Adrenal gland (tissue), 12 donors: ENCODE results near the gene PRELP. TPM values are rescaled to one million over a fixed set of nuclear protein-coding genes. Genes with fewer than 3 reads are reported as not detected.

Source experiments
- DNase-seq, 7 donors: peaks; one replicate each; pipeline ENCODE4 v3.0.0-alpha.2; 2019 to 2020
- H3K27ac ChIP-seq, 5 donors: fragments of 200-600 bp; sonication (generic) in 4 of 5; 1 replicate in 3 of 5; 2 replicates in 2 of 5; pipeline versions ENCODE4 v1.5.1 to v1.8.0; 2016 to 2020; ENCODE audit warnings: mild to moderate bottlenecking in 1 of 5
- H3K27me3 ChIP-seq: fragments of 200-600 bp; 2 replicates; pipeline ENCODE4 v1.8.0; 2021
- H3K36me3 ChIP-seq, 2 donors: fragments of 200-600 bp; replicated peaks in 1 of 2; 1 replicate in 1 of 2; 2 replicates in 1 of 2; pipeline versions ENCODE4 v1.5.1 to v1.8.0; 2018 to 2022
- H3K4me1 ChIP-seq, 2 donors: fragments of 200-600 bp; replicated peaks in 1 of 2; 1 replicate in 1 of 2; 2 replicates in 1 of 2; pipeline versions ENCODE4 v1.5.1 to v1.8.0; 2018 to 2021
- H3K4me3 ChIP-seq, 4 donors: fragments of 200-600 bp; sonication (generic) in 3 of 4; one replicate each; pipeline ENCODE4 v1.5.1; 2016 to 2018
- H3K9me3 ChIP-seq, 3 donors: fragments of 200-600 bp; sonication (generic) in 1 of 3; replicated peaks in 1 of 3; 1 replicate in 2 of 3; 2 replicates in 1 of 3; pipeline versions ENCODE4 v1.5.1 to v1.8.0; 2016 to 2021
- CTCF ChIP-seq, 6 experiments: fragments of 450-650 bp in 4 of 6; fragments of 200-600 bp in 2 of 6; sonication (generic) in 1 of 6; IDR thresholded peaks; 1 replicate in 5 of 6; 2 replicates in 1 of 6; pipeline versions ENCODE4 v1.5.1 to v1.8.0; 2016 to 2021; ENCODE audit warnings: antibody characterized with exemption in 6 of 6, mild to moderate bottlenecking in 2 of 6, moderate library complexity in 1 of 6
- POLR2A ChIP-seq, 2 donors: fragments of 450-650 bp; IDR thresholded peaks; one replicate each; pipeline ENCODE4 v1.6.1; 2017; ENCODE audit warnings: antibody characterized with exemption in 2 of 2, mild to moderate bottlenecking in 2 of 2, moderate library complexity in 1 of 2
- WGBS, 4 donors: extraction: QIAGEN DNeasy Blood & Tissue Kit in 2 of 4; methylation state at CpG; one replicate each; pipeline versions ENCODE4 v1.1.5 to v1.1.7; 2013 to 2017; 5-methylcytosine and 5-hydroxymethylcytosine counted together
- intact Hi-C, 2 donors: fragments of 100-400 bp; cut with DNase I; formaldehyde crosslinking; loops; one replicate each; pipeline versions ENCODE4 v1.14.1 to v1.15.0; 2022 to 2023
- polyA plus RNA-seq, 3 donors: library from polyadenylated mRNA; stranded (reverse); fragments of 200-250 nt in 2 of 3; fragments of 350-450 nt in 1 of 3; fragmentation: Illumina TruSeq in 1 of 3; extraction: RNeasy Lipid Tissue Mini Kit (QIAGEN cat#74804) in 1 of 3; gene quantifications; one replicate each; pipeline ENCODE4 v1.2.3, GENCODE V29; 2013 to 2014
- total RNA-seq, 9 donors: library from RNA; depleted of rRNA in 4 of 9; stranded (reverse); fragments of >200 nt in 4 of 9; fragments of 120-200 nt in 1 of 9; fragmentation: NEBNext Ultra II Directional in 1 of 9; extraction: Animal tissue kit (Norgen Biotek cat#: 25700) in 1 of 9; gene quantifications; one replicate each; pipeline versions ENCODE4 v1.1.0 to v1.2.4, GENCODE V29; 2013 to 2023
- donor health status: healthy with polysubstance abuse.
- donor health status: Bipolar disorder and iron deficiency.
- donor health status: DM: yes; HTN: yes; CAD: no.
- donor health status: DM: no; HTN: no; CAD: no.
- donor health status: DM: no; HTN: no; CAD: no.
- donor health status: DM: yes; HTN: yes; CAD: no.

The PRELP gene
- total and polyA plus RNA-seq, 12 donors: 0.61 to 29.4 (median 13.6) TPM

GRCh38 chr1:203522237-203522636 lies 46.6 kb downstream of the PRELP start:
- intact Hi-C loops: no loop called here
- 70 to 80% (median 77%) methylated on average over 11 of the region's 11 CpGs for WGBS, 4 donors
- H3K36me3 ChIP-seq: no peaks in the 10 kb centered on the region
- no peaks in the 10 kb centered on the region for H3K9me3 ChIP-seq
- no peak for TF ChIP-seq CTCF (IDR thresholded peaks at IDR 0.05)
- no peak for TF ChIP-seq POLR2A (IDR thresholded peaks at IDR 0.05)
- no peaks in the 10 kb centered on the region for H3K27me3 ChIP-seq
- peaks cover 7 to 11% of the 10 kb centered on the region in 2 donors for H3K4me1 ChIP-seq
- no peak overlapping the region for H3K27ac ChIP-seq
- DNase-seq: no peak
- H3K4me3 ChIP-seq: no peak overlapping the region

GRCh38 chr1:203523667-203524066 lies 48.1 kb downstream of the PRELP start:
- TF ChIP-seq CTCF (IDR thresholded peaks at IDR 0.05) (no peak), POLR2A (IDR thresholded peaks at IDR 0.05) (no peak)
- Histone ChIP-seq H3K27ac (no peak overlapping the region), H3K36me3 (no peaks in the 10 kb centered on the region), H3K27me3 (no peaks in the 10 kb centered on the region), H3K4me1 (peaks cover 7 to 11% of the 10 kb centered on the region in 2 donors), H3K9me3 (no peaks in the 10 kb centered on the region), H3K4me3 (no peak overlapping the region)
- intact Hi-C loops: no loop called here
- DNase-seq: no peak
- WGBS, 4 donors: 89 to 96% (median 93%) methylated on average over 6 of the region's 6 CpGs

- no peak overlapping the region for H3K4me3 ChIP-seq
- H3K9me3 ChIP-seq: no peaks in the 10 kb centered on the region
- H3K36me3 ChIP-seq: no peaks in the 10 kb centered on the region
- TF ChIP-seq CTCF (IDR thresholded peaks at IDR 0.05): no peak
- no peak for TF ChIP-seq POLR2A (IDR thresholded peaks at IDR 0.05)
- H3K27ac ChIP-seq: no peak overlapping the region
- 70 to 82% (median 76%) methylated on average over 4 of the region's 4 CpGs for WGBS, 4 donors
- intact Hi-C loops: no loop called here
- no peak for DNase-seq
- peaks cover 7 to 11% of the 10 kb centered on the region in 2 donors for H3K4me1 ChIP-seq
- H3K27me3 ChIP-seq: no peaks in the 10 kb centered on the region
Measured at GRCh38 chr1:203524152-203524551, 48.5 kb downstream of the PRELP start.

GRCh38 chr1:203524824-203525223 lies 49.2 kb downstream of the PRELP start:
- WGBS, 4 donors: 89 to 95% (median 92%) methylated on average over 4 of the region's 4 CpGs
- intact Hi-C loops: no loop called here
- H3K9me3 ChIP-seq: no peaks in the 10 kb centered on the region
- no peaks in the 10 kb centered on the region for H3K27me3 ChIP-seq
- no peaks in the 10 kb centered on the region for H3K36me3 ChIP-seq
- H3K27ac ChIP-seq: no peak overlapping the region
- H3K4me1 ChIP-seq: peaks cover 7 to 11% of the 10 kb centered on the region in 2 donors
- DNase-seq: no peak
- H3K4me3 ChIP-seq: no peak overlapping the region
- TF ChIP-seq POLR2A (IDR thresholded peaks at IDR 0.05): no peak
- TF ChIP-seq CTCF (IDR thresholded peaks at IDR 0.05): no peak
